GM11168 (cell line): Measurements from ENCODE around the gene KIF16B.

ENCODE experiments used
- in situ Hi-C: fragments of 300-500 bp; cut with MboI; formaldehyde crosslinking; loops from one replicate; pipeline ENCODE4 v1.12.0; 2022; ENCODE audit warnings: low sequenced_read_pairs; ENCODE audit not compliant: unreplicated experiment

The KIF16B gene

GRCh38 chr20:16485401-16485800 is 87.8 kb downstream of the KIF16B start:
- in situ Hi-C loops = no loop called here

GRCh38 chr20:16483024-16483423 is 90.2 kb downstream of the KIF16B start:
- in situ Hi-C loops = no loop called here

- in situ Hi-C loops = no loop called here
Measured at GRCh38 chr20:16481977-16482376, 91.3 kb downstream of the KIF16B start.

GRCh38 chr20:16479666-16480065 is 93.6 kb downstream of the KIF16B start:
- in situ Hi-C loops = loop anchor here (10.0 kb wide), 1 partner anchor 775 kb away; no protein-coding TSS in a partner anchor

- in situ Hi-C loops = loop anchor here (10.0 kb wide), 1 partner anchor 773 kb away; no protein-coding TSS in a partner anchor
Measured at GRCh38 chr20:16477632-16478031, 95.6 kb downstream of the KIF16B start.

GRCh38 chr20:16476032-16476431 is 97.2 kb downstream of the KIF16B start:
- in situ Hi-C loops = loop anchor here (10.0 kb wide), 1 partner anchor 771 kb away; no protein-coding TSS in a partner anchor

- in situ Hi-C loops = loop anchor here (10.0 kb wide), 1 partner anchor 770 kb away; no protein-coding TSS in a partner anchor
Measured at GRCh38 chr20:16475225-16475624, 98.0 kb downstream of the KIF16B start.

GRCh38 chr20:16474363-16474762 is 98.9 kb downstream of the KIF16B start:
- in situ Hi-C loops = loop anchor here (10.0 kb wide), 1 partner anchor 770 kb away; no protein-coding TSS in a partner anchor

- in situ Hi-C loops = loop anchor here (10.0 kb wide), 1 partner anchor 767 kb away; no protein-coding TSS in a partner anchor
Measured at GRCh38 chr20:16472045-16472872, 101.0 kb downstream of the KIF16B start.

- in situ Hi-C loops = no loop called here
Measured at GRCh38 chr20:16469395-16469905, 103.8 kb downstream of the KIF16B start.

GRCh38 chr20:16462711-16463110 is 110.5 kb downstream of the KIF16B start:
- in situ Hi-C loops = no loop called here

- in situ Hi-C loops = no loop called here
Measured at GRCh38 chr20:16459019-16459700, 114.1 kb downstream of the KIF16B start.

- in situ Hi-C loops = no loop called here
Measured at GRCh38 chr20:16457514-16457913, 115.7 kb downstream of the KIF16B start.

GRCh38 chr20:16455324-16455723 is 117.9 kb downstream of the KIF16B start:
- in situ Hi-C loops = no loop called here

GRCh38 chr20:16451982-16452381 is 121.3 kb downstream of the KIF16B start:
- in situ Hi-C loops = no loop called here

- in situ Hi-C loops = no loop called here
Measured at GRCh38 chr20:16451001-16451400, 122.2 kb downstream of the KIF16B start.

- in situ Hi-C loops = no loop called here
Measured at GRCh38 chr20:16446991-16447390, 126.3 kb downstream of the KIF16B start.

GRCh38 chr20:16446246-16446645 is 127.0 kb downstream of the KIF16B start:
- in situ Hi-C loops = no loop called here

- in situ Hi-C loops = no loop called here
Measured at GRCh38 chr20:16445482-16445881, 127.8 kb downstream of the KIF16B start.

GRCh38 chr20:16444057-16444777 is 129.0 kb downstream of the KIF16B start:
- in situ Hi-C loops = no loop called here
